Activated gamma-delta T cell treated with anti-CD3 and anti-CD28 coated beads, Interleukin-2, amount 50 U/mL, for 16 hours (primary cell): Measurements from ENCODE around the gene GHRH.

Experiments
- DNase-seq: peaks from one replicate; pipeline ENCODE4 v3.0.0-alpha.2; 2020; ENCODE audit warnings: low read depth

The GHRH gene

DNA sequence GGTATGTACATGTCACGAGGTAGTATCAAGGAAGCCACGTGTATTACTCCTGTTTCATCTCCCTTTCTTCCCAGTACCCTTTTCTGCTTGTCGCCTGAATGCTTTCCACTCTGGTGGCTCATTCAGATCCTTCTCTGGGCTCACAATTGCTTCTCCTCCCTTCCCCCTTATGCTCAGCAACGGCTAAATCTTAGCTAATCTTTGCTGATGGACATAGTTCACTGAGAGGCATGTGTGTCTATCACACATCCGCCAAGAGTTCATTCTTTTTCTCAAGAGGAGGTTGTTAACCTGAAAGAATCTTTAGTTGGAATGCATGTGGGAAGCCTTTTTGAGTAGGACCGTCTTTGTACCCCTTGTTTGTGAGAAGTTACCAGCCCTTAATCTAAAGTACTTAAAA lies 56.5 kb downstream of the GHRH start:
- no peak for DNase-seq

DNA sequence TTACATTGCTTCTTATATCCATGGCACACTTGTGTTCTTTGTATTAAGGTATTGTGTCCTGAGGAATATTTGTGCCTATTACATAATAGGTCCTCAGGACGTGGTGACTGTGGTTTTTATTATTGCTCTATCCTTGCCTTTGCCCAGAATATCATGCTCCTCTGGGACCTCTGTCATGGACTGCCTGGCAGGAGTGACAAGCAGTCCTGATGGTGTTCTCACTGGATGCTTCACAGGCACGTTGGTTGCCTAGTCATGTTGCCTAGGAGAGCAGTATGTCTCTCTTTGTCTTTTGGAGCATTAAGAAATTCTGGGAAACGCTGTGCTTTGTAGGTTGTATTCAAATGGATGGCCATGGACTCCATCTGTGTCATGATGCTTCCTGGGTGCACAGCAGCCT lies 57.6 kb downstream of the GHRH start:
- no peak for DNase-seq

DNA sequence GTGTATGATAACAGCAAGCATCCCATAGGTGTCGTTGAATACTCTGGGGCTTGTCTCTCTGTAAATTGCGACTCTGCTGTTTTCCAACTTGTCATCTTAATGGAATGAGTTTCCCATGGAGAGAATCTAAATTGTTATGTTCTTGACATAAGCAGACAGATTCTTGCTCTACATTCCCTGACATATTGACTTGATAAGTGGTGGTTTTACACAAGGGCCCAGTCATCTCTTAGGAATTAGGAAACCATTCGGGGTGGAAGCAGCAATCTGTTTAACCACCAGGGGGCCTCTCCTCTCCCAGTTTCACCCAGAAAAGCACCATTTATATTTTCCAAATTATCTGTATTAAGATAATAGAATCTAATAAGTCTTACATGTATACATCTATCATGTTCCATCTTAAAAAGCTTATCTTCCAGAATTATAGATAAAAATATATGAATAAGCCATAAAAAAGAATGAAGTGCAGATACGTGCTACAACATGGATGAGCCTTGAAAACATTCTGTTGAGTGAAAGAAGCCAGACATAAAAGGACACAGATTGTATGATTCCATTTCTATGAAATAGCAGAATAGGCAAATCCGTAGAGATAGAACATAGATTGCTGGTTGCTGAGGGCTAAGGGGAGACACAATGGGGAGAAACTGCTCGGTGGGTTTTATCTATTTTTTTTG lies 59.2 kb downstream of the GHRH start:
- no peak for DNase-seq

- DNase-seq: no peak
Measured at GRCh38 chr20:37201827-37202162, 59.8 kb downstream of the GHRH start.
